GM19467 (cell line): Measurements from ENCODE around the gene PKN1.
"Not testable (repeated sequence)": the region's sequence is repeated elsewhere in the genome, so short reads cannot be mapped to it uniquely, and the experiment has no call there.

Experiments
- ATAC-seq: cut with Tn5 transposase; IDR thresholded peaks from one replicate; pipeline ENCODE4 v1.9.1; 2021; ENCODE audit warnings: mild to moderate bottlenecking, moderate library complexity; ENCODE audit not compliant: unreplicated experiment

The PKN1 gene

DNA sequence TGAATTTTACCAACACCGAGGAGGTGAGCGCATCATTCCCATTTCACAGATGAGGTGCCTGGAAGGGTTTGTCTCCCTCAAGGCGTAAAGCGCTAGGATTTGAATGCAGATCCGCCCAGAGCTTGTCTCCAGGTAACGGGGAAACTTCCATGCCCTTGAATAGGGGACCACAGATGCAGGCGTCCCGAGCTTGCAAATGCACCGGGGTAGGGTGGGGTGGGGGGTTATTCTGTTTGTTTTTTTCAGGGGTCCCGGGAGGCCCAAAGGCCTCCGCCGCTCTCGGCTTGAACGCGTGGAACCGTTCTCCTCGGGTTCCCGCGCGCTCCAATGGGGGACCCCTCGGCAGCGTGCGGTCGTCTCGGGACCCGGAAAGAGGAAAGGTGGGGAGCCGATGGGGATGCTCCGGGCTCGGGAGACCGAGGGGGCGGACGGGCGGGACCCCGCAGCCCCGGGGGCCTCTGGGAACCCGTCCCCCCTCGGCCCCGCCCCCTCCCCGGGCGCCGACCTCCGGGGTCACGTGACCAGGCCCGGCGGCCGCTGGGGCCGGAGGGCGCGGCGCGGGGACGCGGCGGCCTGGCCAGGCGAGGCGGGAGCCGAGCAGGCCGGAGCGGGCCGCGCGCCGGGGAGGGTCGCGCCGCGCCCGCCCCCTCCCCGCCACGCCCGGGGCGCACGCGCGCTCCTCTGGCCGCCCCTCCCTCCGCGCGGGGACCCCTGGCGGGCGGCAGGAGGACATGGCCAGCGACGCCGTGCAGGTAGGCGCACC, at the start of gene PKN1:
Gene PKN1, plus strand, starts transcription at position 516 of the 763 bp plus-strand sequence. Its CDS starts 216 bp downstream, at position 732.
- no peak for ATAC-seq

DNA sequence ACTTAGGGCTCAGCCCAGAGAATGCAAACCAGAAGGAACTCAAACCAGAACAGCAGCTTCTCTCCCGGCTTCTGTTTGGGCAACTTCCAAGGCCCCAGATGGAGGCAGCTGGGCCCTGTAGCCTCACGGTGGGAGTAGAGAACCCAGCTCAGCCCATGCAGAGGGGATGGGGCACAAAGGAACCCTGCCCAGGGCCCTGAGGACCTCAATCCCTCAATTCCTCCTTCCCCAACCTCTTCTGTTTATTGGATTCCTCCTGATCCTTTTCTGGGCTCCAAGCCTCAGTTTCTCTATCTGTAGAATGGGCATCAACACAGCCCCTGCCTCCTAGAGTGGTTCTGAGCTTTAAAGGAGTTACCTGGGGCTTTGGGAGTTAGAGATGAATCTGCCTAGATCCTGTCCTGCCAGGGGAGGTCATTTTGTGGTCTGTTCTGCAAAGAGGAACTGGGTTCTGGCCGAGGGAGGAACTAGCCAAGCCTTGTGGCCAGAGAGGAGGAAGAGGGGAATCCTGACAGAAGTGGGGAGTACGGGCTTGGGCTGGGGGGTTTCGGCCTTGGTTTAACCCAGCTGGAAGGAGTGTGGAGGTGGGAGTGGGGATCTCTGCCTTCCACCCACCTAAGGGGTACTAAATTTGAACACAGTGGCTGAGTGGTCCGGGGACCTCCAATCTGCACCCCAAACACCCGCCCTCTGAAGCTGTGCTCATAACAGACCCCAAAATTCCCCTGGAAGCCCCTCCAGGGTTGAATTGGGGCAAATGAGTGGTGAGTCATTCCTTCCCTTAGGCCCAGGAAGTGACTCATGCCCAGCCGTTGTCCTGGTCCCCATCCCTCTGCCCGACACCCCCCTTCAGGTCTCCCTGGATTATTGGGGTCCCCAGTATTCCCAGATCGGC, 49.2 kb upstream of the PKN1 start:
- no peak for ATAC-seq

DNA sequence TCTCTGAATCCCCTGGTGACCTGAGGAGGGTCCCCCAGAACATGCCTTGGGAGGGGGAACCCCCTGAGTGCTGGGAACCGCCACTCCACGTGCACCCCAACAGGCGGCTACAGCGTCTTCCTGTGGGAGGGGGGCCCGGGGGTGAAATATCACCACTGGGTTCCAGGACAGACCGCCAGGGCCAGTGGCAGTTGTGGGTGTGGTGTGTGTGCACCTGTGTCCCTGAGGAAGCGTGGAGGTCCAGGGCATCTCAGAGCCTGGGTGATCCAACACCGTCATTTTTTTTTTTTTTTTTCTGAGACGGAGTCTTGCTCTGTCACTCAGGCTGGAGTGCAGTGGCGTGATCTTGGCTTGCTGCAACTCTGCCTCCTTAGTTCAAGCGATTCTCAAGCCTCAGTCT, 47.6 kb upstream of the PKN1 start:
- no peak for ATAC-seq

DNA sequence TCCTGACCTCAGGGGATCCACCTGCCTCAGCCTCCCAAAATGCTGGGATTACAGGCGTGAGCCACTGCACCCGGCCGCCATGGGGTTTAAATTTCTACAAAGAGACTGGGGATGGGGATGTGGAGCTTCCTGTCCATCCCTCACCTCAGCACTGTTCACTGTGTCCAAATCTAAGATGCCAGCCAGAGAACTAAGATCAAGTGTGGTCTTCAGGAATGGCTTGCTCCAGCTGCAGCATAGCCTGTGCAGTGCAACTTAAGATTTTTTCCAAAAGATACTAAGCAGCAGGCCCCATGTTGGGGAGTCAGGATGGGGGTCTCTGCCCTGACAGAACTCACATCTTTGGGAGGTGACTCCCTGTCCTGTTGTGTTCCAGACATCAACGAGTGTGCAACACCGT, 42.6 kb upstream of the PKN1 start:
- ATAC-seq: no peak

DNA sequence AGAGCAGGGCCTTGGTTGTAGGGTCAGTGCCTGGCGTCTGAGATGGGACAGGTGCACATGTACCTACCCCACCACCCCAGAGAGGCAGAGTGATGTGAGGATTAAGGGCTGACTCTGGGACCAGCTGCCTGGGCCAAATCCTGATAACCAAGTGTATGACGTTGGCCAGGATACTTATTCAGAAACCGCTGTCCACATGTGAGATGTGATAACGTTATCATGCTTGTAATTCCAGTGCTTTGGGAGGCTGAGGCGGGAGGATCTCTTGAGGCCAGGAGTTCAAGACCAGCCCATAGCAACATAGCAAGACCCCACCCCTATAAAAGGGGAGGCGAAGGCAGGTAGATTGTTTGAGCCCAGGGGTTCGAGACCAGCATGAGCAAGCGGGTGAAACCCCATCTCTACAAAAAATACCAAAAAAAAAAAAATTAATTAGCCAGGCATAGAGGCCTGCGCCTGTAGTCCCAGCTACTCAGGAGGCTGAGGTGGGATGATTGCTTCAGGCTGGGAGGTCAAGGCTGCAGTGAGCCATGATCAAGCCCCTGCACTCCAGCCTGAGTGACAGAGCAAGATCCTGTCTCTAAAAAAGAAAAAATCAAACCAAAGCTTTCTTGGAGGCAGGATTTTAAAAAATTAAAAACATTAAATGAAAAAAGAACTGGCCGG, 41.8 kb upstream of the PKN1 start:
- no peak for ATAC-seq

DNA sequence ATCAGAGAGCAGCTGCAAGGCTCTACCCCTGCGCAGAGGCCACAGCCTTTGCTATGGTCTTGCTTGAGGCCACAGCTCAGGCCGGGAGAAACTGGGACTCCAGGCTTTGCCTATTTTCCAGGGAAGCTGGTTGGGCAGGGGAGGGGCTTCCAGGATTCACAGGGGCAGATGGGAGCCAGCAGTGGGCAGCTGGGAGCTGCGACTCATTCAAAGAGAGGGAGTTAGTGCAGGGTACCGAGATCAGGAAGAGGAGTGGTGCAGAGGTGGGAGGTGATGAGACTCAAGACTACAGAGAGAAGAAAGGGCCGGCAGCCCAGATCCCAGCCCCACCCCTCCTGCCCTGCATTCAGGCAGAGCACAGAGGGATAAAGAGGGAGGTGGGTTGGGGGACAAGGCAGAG, 39.8 kb upstream of the PKN1 start:
- ATAC-seq: no peak

DNA sequence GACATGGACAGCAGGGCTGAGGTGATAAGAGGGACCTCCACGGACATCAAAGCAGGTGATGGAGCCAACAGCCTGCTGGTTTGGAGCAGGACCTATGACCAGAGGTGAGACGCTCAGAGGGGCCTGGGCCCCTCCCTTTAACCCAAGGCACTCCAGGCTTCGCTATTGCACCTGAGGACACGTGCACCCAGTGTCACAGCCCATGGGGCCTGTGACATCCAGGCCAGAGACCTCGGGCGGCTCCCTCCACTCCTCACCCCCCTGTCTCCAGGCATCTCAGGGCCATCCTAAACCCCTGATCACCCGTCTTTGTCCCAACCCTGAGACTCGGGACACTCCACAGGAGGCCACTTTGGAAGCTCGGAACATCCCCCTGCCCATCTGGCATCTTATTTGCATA, 38.9 kb upstream of the PKN1 start:
- no peak for ATAC-seq

DNA sequence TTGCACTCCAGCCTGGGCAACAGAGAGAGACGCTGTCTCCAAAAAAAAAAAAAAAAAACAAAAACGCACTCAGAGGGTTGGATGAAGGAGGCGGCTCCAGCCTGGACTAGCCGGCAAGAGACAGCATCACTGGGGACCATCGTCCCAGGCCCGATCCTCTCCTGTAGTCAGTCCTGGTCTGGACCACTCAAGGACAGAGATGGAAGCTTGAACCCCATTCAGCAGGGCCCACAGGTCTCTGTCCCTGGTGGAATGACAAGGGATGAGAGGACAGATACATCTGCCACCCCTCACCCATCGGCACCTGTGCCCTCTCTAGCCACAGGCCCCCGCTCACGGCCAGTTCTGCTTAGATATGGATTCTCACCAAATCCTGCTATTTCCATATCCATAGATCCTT, 37.8 kb upstream of the PKN1 start:
- no peak for ATAC-seq

DNA sequence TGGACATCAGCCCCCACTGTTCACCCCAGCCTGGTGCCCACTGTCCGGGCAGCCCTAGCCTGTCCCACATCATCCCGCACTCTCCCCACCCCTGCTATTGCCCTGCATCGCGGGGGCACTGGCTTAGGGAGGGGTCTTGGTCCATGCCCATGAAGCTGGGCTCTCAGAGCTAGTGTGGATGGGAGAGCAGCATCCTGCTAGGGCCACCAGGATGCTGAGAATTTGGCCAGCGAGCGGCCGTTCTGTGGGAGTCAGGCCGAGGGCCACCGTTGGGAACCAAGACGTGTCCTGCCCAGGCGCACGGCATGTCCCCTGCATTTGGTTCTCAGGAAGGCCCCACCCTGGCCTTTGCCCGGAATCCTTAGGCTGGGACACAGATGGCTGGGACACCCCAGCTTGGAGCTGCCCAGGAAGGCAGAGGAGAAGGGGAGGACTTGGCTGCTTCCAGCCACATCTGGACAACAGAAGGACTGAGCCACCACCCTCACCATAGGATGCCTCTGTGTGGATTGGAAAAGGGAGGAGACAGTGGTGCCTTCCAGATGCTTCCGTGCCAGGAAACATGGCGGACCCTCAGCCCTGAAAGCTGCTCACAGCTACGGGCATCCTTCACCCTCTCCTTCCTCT, 37.3 kb upstream of the PKN1 start:
- ATAC-seq: no peak

DNA sequence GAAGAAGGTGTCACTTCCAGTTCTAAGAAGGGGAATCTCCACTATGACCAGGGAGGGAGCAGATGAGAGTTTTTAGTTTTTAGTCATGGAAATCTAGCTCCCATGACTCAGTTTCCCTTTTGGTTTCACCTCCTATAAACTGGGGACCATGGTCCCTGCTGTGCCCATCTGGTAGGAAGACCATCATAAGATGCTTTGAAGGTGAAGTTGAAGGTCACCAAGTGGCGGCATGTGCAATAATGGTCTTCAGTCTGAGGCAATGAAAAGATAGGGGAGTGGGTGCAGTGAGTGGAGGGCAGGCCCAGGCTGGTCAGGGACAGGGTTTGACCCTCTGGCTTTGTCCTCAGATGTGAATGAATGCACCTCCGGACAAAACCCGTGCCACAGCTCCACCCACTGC, 36.4 kb upstream of the PKN1 start:
- not testable (repeated sequence) for ATAC-seq

DNA sequence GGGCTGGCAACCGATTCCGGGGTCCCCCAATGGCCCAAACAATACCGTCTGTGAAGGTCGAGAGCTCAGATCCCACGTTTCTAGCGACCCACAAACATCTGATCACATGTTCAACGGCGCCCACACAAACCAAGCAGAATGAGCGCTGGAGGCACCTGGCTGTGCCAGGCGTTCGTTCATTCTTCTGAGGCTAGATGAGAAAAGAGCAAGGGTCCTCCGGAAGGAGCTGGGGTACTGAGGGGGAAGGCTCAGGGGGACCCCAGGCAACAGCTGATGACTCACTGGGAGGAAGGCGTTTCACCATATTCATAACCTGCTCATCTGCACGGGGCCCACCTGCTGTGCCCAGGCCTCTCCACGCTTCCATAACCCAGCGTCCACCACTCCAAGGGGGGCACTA, 35.9 kb upstream of the PKN1 start:
- not testable (repeated sequence) for ATAC-seq

DNA sequence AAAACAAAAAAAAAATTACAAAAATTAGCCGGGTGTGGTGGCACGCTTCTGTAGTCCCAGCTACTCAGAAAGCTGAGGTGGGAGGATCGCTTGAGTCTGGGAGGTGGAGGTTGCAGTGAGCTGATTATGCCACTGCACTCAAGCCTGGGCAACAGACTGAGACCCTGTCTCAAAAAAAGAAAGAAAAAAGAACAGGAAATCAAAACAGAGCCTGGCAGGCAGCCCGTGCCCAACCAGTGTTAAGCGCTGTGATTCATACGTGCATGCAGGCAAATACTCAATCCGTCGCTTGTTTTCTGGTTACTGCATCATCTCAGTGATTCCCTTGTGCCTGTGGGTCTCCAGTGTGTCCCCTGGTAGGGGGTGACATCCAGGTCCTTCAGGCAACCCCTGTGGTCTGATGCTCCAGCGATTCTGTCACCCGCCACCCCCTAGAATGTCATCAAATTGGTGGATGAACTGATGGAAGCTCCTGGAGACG, 32.1 kb upstream of the PKN1 start:
- no peak for ATAC-seq

DNA sequence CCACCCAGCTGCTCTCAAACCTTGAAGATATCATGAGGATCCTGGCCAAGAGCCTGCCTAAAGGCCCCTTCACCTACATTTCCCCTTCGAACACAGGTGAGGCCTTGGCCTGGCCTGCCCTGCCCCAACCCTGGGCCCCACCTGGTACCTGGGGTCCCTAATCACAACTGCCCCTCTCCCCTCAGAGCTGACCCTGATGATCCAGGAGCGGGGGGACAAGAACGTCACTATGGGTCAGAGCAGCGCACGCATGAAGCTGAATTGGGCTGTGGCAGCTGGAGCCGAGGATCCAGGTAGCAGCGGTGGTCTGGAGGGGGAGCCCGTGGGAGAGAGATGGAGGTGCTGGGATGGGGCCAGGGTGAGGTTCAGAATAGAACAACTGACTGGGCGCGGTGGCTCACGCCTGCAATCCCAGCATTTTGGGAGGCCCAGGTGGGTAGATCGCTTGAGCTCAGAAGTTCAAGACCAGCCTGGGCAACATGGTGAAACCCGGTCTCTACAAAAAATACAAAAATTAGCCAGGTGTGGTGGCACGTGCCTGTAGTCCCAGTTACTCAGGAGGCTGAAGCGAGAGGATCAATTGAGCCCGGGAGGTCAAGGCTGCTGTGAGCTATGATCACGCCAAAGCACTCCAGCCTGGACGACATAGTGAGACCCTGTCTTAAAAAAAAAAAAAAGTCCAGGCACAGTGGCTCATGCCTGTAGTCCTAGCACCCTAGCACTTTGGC, 31.5 kb upstream of the PKN1 start:
- ATAC-seq: no peak

DNA sequence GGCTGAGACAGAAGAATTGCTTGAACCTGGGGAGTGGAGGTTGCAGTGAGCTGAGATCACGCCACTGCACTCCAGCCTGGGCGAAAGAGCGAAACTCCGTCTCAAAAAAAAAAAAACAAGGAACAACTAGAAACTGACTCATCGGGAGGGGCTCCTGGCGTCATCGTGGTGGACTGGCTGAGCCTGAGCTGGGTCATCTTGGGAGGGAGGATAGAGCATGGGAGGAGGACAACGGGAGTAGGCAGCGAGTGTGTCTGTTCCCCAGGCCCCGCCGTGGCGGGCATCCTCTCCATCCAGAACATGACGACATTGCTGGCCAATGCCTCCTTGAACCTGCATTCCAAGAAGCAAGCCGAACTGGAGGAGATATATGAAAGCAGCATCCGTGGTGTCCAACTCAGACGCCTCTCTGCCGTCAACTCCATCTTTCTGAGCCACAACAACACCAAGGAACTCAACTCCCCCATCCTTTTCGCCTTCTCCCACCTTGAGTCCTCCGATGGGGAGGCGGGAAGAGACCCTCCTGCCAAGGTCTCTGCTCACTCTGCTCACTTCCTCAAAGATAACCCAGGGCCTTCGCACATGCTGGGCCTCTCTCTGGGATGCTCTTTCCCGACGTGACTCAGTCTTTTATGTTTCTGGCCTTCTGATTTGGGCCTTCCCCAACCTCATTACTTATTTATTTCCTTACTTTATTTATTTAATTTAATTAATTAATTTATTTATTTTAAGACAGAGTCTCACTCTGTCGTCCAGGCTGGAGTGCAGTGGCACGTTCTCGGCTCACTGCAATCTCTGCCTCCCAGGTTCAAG, 30.6 kb upstream of the PKN1 start:
- no peak for ATAC-seq

DNA sequence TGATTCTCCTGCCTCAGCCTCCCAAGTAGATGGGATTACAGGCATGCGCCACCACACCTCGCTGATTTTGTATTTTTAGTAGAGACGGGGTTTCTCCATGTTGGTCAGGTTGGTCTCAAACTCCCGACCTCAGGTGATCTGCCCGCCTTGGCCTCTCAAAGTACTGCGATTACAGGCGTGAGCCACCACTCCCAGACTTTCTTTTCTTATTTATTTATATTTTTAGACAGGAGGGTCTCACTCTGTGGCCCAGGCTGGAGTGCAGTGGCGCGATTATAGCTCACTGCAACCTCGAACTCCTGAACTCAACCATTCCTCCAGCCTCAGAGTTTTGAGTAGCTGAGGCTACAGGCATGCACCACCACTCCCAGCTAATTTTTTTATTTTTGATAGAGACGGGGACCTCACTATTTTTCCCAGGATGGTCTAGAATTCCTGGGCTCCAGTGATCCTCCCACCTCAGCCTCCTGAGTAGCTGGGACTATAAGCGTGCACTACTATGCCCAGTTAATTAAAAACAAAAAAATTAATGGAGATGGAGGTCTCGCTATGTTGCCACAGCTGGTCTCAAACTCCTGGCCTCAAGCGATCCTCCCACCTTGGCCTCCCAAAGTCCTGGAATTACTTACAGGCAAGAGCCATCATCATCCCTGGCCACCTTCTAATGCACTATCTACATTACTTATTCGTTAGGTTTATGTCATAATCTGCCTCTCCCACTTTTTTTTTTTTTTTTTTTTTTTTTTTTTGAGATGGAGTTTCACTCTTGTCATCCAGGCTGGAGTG, 29.8 kb upstream of the PKN1 start:
- not testable (repeated sequence) for ATAC-seq

DNA sequence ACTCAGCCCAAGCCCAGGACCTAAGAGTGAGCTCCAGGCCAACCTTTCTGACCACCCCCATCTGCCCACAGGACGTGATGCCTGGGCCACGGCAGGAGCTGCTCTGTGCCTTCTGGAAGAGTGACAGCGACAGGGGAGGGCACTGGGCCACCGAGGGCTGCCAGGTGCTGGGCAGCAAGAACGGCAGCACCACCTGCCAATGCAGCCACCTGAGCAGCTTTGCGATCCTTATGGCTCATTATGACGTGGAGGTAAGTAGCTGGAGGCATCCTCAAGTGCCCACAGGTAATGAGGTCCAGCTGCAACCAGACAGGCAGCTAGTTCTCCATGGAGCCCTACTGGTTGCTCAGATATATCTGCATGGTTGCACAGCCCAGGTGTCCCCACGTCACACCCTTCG, 28.8 kb upstream of the PKN1 start:
- no peak for ATAC-seq

DNA sequence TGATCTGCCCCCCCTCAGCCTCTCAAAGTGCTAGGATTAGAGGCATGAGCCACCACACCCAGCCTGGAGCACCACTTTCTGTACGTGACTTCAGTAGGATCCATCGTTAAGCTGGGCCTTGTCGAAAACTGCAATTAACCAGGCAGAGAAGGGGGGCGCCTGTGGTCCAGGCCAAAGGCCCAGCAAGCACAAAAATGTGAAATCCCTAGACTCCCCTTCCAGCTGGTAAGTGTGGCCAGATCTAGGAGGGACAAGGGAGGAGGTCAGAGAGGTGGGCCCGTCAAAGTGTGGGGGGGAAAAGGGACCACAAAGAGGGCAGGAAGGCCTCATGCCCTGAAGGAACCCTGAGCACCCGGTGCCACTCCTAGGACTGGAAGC, 27.7 kb upstream of the PKN1 start:
- no peak for ATAC-seq

DNA sequence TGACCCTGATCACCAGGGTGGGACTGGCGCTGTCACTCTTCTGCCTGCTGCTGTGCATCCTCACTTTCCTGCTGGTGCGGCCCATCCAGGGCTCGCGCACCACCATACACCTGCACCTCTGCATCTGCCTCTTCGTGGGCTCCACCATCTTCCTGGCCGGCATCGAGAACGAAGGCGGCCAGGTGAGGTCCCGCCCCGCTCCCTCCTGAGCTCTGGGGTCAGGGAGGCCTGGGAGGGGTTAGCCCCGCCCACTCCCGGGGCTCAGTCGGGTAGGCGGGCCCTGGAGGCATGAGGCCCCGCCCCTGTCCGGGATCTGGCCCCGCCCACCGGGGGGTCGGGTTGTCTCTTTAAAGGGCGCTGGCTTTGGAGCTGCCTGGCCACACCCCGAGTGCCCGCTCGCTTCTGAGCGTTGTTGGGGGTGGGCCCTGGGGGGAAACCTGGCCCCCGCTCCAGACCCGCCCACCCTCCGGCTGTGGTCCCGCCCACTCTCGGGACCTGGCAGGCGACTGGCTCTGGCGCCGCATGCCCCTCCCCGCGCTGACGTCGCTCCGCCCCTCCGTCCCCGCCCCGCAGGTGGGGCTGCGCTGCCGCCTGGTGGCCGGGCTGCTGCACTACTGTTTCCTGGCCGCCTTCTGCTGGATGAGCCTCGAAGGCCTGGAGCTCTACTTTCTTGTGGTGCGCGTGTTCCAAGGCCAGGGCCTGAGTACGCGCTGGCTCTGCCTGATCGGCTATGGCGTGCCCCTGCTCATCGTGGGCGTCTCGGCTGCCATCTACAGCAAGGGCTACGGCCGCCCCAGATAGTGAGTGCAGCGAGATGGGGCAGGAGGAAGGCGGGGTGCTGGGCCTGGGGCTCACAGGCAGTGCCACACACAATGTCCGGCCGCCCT, 27.1 kb upstream of the PKN1 start:
- peak; percentile 53 for ATAC-seq
